OCI-LY1 (cell line): ENCODE data around the gene CAD.

Experiments
- H2AFZ ChIP-seq: fragments of 200-600 bp; sonication (generic), shearing (Covaris generic); 2 replicates; pipeline ENCODE4 v1.6.0; 2014; ENCODE audit warnings: antibody characterized with exemption, mild to moderate bottlenecking, low read length
- H3F3A ChIP-seq: fragments of 200-600 bp; sonication (generic), shearing (Covaris generic); 2 replicates; pipeline ENCODE4 v1.6.0; 2014; ENCODE audit warnings: mild to moderate bottlenecking, antibody characterized with exemption, low read length, moderate library complexity; ENCODE audit not compliant: insufficient read depth
- H3K27ac ChIP-seq: fragments of 200-600 bp; sonication (generic); 2 replicates; pipeline ENCODE4 v1.5.1; 2014; ENCODE audit warnings: low read length, mixed run types, mild to moderate bottlenecking, low read depth; ENCODE audit not compliant: poor library complexity, severe bottlenecking
- H3K27me3 ChIP-seq: fragments of 200-600 bp; sonication (generic); 2 replicates; pipeline ENCODE4 v1.6.0; 2014; ENCODE audit warnings: antibody characterized with exemption, mild to moderate bottlenecking, low read length, moderate library complexity; ENCODE audit not compliant: insufficient read depth
- H3K36me3 ChIP-seq: fragments of 200-600 bp; sonication (generic); 2 replicates; pipeline ENCODE4 v1.6.1; 2014; ENCODE audit warnings: mild to moderate bottlenecking, antibody characterized with exemption, low read length, moderate library complexity, mixed read lengths; ENCODE audit not compliant: insufficient read depth
- H3K4me1 ChIP-seq: fragments of 200-600 bp; sonication (generic); 2 replicates; pipeline ENCODE4 v1.5.1; 2014; ENCODE audit warnings: mild to moderate bottlenecking, low read length, moderate library complexity; ENCODE audit not compliant: insufficient read depth, severe bottlenecking
- H3K4me2 ChIP-seq: fragments of 200-600 bp; sonication (generic), shearing (Covaris generic); 2 replicates; pipeline ENCODE4 v1.6.1; 2014; ENCODE audit warnings: low read length
- H3K4me3 ChIP-seq: fragments of 200-600 bp; sonication (generic); 2 replicates; pipeline ENCODE4 v1.5.1; 2014; ENCODE audit warnings: low read length, low read depth, mild to moderate bottlenecking, mixed read lengths; ENCODE audit not compliant: poor library complexity, severe bottlenecking
- H3K79me2 ChIP-seq: fragments of 200-600 bp; shearing (Covaris generic); 2 replicates; pipeline ENCODE4 v1.6.1; 2016; ENCODE audit warnings: mixed run types, low read length, mixed read lengths; ENCODE audit not compliant: insufficient read depth
- H3K9ac ChIP-seq: fragments of 200-600 bp; sonication (generic), shearing (Covaris generic); 2 replicates; pipeline ENCODE4 v1.6.1; 2014; ENCODE audit warnings: mild to moderate bottlenecking, low read length, mixed read lengths
- H3K9me2 ChIP-seq: fragments of 200-600 bp; sonication (generic), shearing (Covaris generic); 2 replicates; pipeline ENCODE4 v1.6.1; 2014; ENCODE audit warnings: low read depth, mild to moderate bottlenecking, low read length, mixed read lengths
- H3K9me3 ChIP-seq: fragments of 200-600 bp; shearing (Covaris generic); 2 replicates; pipeline ENCODE4 v1.6.1; 2014; ENCODE audit warnings: low read length, mixed read lengths
- H4K20me1 ChIP-seq: fragments of 200-600 bp; sonication (generic), shearing (Covaris generic); 2 replicates; pipeline ENCODE4 v1.6.0; 2016; ENCODE audit warnings: mild to moderate bottlenecking, low read length; ENCODE audit not compliant: insufficient read depth
- EZH2 ChIP-seq: fragments of 200-600 bp; sonication (generic), shearing (Covaris generic); IDR thresholded peaks from 2 replicates; pipeline ENCODE4 v1.8.0; 2017; ENCODE audit warnings: borderline replicate concordance, mixed run types, mild to moderate bottlenecking, antibody characterized with exemption, low read length, moderate library complexity, mixed read lengths
- TF ChIP-seq, protein P1 (sequence below): fragments of 200-600 bp; sonication (generic), shearing (Covaris generic); IDR thresholded peaks from 2 replicates; pipeline ENCODE4 v1.5.1; 2017; ENCODE audit warnings: mild to moderate bottlenecking, antibody characterized with exemption, low read length, moderate library complexity, mixed read lengths

Gene CAD

DNA sequence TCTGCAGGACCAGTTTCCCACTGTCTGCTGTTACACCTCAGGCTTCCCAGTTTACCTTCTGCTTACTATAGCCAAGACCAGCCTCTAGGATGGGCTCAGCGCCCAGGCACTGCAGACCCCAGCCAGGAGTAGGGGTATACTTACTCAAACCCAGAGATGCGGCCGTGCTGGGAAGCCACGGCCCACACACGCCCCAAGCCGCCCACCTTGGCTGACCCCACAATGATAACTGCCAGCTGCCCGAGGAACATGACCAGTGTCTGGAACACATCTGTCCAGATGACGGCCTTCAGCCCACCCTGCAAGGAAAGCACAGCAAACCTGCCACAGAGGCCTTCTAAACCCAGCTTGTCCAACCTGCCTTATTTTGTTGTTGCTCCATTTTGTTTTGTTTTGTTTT lies 12.0 kb upstream of the CAD start:
- H3K4me2 ChIP-seq, result no peak overlapping the region
- H3F3A ChIP-seq, result no peaks in the 10 kb centered on the region
- H3K79me2 ChIP-seq, result no peaks in the 10 kb centered on the region
- no peak overlapping the region for H2AFZ ChIP-seq
- peaks cover 8% of the 10 kb centered on the region for H3K4me1 ChIP-seq
- peaks cover 80% of the 10 kb centered on the region for H3K36me3 ChIP-seq
- H3K27ac ChIP-seq, result no peak overlapping the region
- H3K9me3 ChIP-seq, result no peaks in the 10 kb centered on the region
- H3K9ac ChIP-seq, result no peak overlapping the region
- no peaks in the 10 kb centered on the region for H4K20me1 ChIP-seq
- no peaks in the 10 kb centered on the region for H3K9me2 ChIP-seq
- no peak for TF ChIP-seq EZH2
- TF ChIP-seq, protein P1, sequence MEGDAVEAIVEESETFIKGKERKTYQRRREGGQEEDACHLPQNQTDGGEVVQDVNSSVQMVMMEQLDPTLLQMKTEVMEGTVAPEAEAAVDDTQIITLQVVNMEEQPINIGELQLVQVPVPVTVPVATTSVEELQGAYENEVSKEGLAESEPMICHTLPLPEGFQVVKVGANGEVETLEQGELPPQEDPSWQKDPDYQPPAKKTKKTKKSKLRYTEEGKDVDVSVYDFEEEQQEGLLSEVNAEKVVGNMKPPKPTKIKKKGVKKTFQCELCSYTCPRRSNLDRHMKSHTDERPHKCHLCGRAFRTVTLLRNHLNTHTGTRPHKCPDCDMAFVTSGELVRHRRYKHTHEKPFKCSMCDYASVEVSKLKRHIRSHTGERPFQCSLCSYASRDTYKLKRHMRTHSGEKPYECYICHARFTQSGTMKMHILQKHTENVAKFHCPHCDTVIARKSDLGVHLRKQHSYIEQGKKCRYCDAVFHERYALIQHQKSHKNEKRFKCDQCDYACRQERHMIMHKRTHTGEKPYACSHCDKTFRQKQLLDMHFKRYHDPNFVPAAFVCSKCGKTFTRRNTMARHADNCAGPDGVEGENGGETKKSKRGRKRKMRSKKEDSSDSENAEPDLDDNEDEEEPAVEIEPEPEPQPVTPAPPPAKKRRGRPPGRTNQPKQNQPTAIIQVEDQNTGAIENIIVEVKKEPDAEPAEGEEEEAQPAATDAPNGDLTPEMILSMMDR, result no peak
- no peak overlapping the region for H3K4me3 ChIP-seq
- H3K27me3 ChIP-seq, result no peaks in the 10 kb centered on the region

DNA sequence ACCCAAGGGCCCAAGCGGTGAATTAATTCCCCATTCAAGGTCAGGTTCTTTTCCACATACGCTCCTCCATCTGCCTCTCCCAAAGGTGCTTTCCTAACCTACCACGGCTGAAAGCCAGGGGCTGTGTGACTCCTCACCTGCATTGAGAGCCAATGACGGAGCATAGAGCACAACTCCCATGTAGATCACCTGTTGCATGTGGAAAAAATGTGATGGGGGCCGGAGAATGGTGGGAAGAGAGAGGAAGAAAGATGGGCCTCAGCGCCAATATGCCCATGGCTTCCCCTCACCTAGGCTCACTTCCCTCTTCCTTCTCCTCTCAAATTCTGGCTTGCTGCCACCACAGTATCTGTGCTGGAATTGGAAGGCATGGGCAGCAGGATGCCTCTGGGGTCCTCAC lies 10.8 kb upstream of the CAD start:
- H3K79me2 ChIP-seq, result no peaks in the 10 kb centered on the region
- no peak overlapping the region for H3K4me3 ChIP-seq
- no peak overlapping the region for H3K9ac ChIP-seq
- no peak overlapping the region for H3K27ac ChIP-seq
- H3K4me1 ChIP-seq, result peaks cover 19% of the 10 kb centered on the region
- no peaks in the 10 kb centered on the region for H3K27me3 ChIP-seq
- peaks cover 76% of the 10 kb centered on the region for H3K36me3 ChIP-seq
- no peaks in the 10 kb centered on the region for H4K20me1 ChIP-seq
- H3F3A ChIP-seq, result no peaks in the 10 kb centered on the region
- TF ChIP-seq, protein P1, result no peak
- no peak for TF ChIP-seq EZH2
- no peaks in the 10 kb centered on the region for H3K9me3 ChIP-seq
- no peak overlapping the region for H3K4me2 ChIP-seq
- no peaks in the 10 kb centered on the region for H3K9me2 ChIP-seq
- H2AFZ ChIP-seq, result no peak overlapping the region

DNA sequence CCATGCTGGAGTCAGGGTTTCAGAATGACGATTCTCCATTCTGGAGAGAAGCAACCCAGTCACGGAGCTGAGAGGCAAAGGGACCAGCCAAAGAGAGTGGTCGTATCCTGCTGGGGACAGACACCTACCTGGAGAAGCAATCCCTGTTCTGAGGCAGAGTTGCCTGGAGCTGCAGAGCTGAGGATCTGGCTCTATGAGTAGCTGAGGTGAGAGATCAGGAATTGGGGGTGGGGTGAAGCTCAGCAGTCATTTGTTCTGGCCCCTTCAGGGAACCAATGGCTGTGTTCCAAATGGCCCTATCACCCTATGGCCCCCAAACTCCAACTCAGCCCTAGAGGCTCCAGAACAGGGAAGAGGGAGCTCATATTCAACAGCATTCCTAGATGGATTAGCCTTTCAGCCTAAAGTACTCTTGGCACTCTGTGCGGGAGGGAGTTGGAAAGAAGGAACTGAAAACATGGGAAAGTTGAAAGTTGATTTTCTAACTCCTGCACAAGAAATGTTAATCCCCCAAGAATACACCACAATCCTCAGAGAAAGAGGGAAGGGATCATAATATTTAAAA lies 8.6 kb upstream of the CAD start:
- Histone ChIP-seq H3K9ac (no peak overlapping the region), H3K27me3 (no peaks in the 10 kb centered on the region), H3K4me1 (peaks cover 28% of the 10 kb centered on the region), H2AFZ (no peak overlapping the region), H3F3A (no peaks in the 10 kb centered on the region), H3K4me3 (no peak overlapping the region), H3K79me2 (no peaks in the 10 kb centered on the region), H3K4me2 (no peak overlapping the region), H3K36me3 (peaks cover 57% of the 10 kb centered on the region), H3K9me2 (no peaks in the 10 kb centered on the region), H3K9me3 (no peaks in the 10 kb centered on the region), H3K27ac (no peak overlapping the region), H4K20me1 (no peaks in the 10 kb centered on the region)
- TF ChIP-seq, protein P1, result no peak
- TF ChIP-seq EZH2, result no peak
